Erythroblast (primary cell): ENCODE measurements around the gene ZNF653.

ENCODE experiments used
- GATA1 ChIP-seq: IDR thresholded peaks from 2 replicates; pipeline ENCODE4 v1.6.1; 2011; ENCODE audit warnings: low read depth, mild to moderate bottlenecking, control low read depth, low read length, moderate library complexity
- POLR2A ChIP-seq: IDR thresholded peaks from 2 replicates; pipeline ENCODE4 v1.6.1; 2011; ENCODE audit warnings: mild to moderate bottlenecking, low read length

DNA sequence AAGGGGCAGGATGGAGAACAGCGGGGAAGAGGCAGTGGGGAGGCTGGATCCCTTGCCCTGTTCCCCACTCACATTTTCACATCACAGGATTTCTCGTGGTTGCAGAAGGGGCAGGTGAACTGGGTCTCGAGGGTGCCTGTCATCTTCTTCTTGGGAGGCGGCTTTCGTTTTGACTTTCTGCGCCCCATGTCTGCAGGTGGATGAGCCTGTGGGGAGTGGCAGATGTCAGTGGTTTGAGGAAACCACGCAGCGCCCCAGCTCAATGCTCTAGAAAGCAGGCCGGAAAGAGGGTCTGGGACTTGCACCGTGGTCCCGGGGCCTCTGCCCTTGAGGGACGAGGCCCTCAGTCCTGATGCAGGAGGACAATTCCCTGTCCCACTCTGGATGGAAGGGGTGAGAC lies 48.5 kb upstream of the ZNF653 start:
- no peak for TF ChIP-seq POLR2A
- no peak for TF ChIP-seq GATA1
